GM21447 (cell line): ENCODE measurements around the gene PRDM1.
A peak's percentile ranks its signal among the peaks of the same experiment; 100 is the strongest.

Experiments
- ATAC-seq: cut with Tn5 transposase; IDR thresholded peaks from one replicate; pipeline ENCODE4 v1.9.1; 2021; ENCODE audit not compliant: unreplicated experiment

PRDM1 gene

DNA sequence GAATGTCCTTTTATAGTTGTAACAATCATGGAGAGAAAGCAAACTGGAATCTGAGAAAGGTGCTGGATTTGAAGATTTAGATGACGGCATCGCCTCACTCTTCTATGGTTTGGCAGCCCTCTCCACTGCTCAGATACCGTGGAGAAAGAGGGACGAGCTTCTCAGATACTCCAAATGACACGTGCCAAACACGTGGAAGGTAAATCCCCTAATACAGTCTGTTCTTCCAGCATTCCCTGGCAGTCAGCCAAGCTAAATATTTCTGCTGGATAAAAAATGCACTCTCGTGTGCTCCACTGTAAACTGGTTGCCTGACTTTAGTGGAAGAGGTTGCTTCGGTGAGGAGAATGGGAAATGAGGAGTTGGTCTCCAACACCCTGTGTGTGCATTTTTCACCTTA lies 16.7 kb upstream of the PRDM1 start:
- no peak for ATAC-seq

DNA sequence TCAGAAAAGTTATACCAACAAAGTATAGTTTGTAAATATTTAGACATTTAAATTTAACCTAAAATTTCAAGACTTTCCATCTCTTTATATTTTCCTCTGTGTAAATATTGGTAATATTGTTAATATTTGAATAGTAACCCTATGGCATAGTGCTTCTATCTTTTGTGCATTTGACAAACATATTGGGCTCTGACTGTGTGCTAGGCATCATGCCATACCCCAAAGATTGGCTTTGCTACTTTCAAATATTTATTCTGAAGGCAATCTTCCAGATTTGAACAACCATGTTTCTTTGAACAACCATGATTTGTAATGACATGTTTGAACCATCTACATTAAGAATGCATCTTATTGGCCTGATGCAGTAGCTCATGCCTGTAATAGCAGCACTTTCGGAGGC lies 15.5 kb upstream of the PRDM1 start:
- ATAC-seq: no peak

DNA sequence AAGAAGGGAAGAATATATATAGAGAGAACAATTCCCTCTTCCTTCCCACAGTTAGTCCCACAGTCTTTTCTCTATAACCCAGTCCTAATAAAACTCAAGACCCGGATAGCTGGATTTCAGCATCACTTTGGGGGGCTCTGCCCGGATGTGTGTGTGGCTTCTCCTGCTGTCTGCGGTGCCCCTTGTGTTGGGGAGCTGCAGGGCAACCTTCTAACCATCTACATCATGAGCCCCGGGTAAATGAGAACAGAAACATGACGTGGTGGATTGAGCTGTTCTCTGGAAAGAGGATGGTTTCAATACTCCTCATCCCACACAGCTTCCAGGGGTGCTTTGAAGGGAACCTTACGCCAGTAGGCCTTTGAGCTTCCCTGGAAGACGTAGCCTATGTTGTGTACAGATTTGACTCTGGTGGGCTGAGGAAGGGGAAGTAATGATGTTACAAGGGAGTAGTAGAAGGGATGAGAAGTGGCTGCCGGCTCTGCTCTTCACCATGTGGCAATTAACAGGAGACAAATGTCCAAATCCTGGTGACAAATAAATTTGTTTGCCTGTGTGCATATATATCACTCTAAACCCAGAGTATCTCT lies 13.5 kb upstream of the PRDM1 start:
- no peak for ATAC-seq

DNA sequence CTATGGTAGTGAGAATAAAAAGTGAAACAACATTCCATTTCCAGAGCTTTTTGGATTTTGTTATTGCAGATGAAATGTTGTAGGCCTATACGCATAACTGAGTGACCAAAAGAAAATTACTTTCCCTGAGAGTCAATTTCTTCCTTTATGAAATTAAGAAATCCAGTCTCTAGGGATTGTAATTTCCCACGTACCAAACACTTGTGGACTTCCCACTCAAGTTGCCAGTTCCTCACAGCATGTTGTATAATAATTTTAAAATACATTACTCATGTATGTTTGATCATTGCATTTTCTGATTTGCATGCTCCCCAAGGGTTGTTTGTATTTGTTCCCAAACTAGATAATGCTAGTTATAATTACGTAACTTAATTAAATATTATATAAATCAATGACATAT lies 12.0 kb upstream of the PRDM1 start:
- no peak for ATAC-seq

DNA sequence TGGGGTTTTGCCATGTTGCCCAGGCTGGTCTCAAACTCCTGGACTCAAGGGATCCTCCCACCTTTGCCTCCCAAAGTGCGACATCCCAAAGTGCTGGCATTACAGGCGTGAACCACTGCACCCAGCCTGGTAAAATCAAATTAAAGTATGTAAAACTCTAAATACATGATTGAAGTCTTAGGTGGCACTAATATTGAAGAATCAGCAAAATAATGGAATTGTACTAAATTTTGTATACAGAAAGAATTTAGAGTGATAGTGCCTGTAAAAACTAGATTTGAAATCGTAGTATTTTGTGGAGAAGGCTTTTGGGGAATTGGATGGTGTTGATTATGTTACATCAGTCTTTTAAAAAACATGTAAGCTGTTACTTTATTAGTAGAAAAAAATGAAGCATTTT lies 10.0 kb upstream of the PRDM1 start:
- no peak for ATAC-seq

DNA sequence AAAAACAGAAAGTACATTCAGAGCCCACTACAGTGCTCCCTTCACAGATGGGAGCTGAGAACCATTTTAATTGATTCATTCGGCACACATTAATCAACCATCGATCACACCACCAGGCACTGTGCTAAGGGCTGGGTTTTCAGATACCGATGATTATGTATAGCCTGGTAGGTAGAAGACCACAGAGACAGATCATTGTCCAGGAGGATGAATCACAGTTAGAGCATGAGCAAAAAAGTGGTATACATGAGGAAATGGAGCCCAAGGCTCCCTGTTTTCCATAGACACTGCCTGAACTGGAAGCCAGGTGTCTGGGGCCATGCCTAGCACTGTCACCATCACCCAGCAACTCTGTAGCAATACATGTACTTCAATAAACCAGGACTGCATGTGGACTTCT lies 9.0 kb upstream of the PRDM1 start:
- no peak for ATAC-seq

DNA sequence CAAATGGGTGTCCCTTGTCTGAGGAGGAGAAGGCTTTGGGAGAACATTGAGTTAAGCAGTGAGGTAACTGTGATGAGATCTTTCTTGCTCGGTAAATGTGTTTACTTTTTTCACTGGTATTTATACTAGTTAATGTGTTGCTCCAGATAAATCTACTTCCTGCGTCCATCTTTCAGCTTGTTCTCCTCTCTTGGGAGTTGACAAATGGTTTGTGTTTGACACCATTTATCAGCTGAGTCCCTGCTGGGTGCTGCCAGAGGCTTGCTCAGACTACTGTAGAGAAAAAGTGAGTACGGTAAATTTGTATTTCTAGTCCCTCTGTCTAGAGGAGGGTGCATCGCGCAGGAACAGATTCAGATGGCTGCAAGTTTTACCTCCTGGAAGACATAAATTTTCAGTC lies 8.3 kb upstream of the PRDM1 start:
- no peak for ATAC-seq

DNA sequence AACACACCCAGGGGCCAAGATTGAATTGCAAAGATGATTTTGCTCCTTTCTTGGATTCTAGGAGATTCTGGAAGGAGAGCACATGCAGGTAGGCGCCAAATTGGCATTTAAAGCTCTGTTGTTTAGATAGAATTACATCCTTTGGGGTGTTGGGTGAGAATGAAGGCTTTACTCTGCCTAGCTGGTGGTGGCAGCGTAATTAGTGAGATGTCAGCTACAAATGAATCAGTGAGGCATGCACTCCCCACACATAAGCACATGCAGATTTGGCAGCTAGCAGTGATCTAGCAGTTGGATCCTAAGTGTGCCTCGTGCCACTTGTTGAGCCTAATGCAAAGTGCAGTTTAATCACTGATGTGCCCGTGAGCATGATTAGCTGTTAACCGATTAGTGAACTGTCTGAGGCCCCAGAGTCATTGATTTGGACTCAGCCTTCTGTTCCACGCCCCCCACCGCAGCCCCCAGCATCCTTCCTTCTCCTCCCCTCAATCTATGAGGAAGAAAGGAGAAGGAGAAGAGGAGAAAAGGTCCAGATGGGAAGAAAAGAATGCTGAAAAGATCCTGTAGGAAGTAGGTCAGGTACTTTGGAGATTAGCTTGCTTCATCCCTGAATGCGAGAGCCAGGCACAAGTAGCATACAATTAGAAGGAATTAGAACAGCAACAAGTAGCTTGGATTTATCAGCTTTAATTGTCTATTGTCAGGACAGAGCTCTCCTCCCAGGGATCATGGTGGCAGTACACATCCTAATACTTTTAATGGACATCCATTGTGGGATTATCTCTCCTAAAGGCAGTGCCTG lies 6.0 kb upstream of the PRDM1 start:
- ATAC-seq: no peak

DNA sequence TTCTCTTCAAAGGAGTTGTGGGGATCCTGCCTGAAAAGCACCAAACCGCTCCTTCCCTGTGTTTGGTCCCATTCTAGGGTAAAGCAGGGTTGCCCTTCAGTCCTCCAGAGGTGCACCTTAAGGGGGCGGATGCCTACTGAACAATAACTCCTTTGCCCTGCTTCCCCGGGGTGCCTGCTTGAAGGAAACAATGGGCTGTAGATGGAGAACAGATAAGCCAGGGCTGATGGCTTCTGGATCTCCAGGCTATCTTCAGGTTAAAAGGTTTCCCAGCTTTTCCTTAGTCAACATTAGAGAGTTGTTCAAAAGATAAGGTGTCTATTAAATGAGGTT lies 5.4 kb upstream of the PRDM1 start:
- no peak for ATAC-seq

DNA sequence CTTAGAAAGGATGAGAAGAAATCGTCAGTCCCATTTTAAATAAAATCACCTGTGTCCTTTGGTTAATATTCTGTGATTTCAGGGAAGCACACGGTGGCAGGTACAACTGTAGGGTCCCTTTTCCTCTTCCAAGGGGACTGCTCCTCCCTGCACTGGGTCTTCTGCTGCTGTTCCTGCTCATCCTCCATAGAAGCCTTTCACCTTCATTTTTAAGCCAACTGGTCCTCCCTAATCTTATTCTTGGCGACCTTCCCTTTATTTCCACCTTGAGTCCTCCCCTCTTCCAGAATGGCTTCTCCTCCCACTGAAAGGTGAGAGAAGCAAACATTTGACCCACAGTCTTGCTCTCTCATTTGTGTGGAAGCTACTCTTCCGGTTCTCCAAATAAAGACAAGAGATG lies 4.4 kb upstream of the PRDM1 start:
- no peak for ATAC-seq

DNA sequence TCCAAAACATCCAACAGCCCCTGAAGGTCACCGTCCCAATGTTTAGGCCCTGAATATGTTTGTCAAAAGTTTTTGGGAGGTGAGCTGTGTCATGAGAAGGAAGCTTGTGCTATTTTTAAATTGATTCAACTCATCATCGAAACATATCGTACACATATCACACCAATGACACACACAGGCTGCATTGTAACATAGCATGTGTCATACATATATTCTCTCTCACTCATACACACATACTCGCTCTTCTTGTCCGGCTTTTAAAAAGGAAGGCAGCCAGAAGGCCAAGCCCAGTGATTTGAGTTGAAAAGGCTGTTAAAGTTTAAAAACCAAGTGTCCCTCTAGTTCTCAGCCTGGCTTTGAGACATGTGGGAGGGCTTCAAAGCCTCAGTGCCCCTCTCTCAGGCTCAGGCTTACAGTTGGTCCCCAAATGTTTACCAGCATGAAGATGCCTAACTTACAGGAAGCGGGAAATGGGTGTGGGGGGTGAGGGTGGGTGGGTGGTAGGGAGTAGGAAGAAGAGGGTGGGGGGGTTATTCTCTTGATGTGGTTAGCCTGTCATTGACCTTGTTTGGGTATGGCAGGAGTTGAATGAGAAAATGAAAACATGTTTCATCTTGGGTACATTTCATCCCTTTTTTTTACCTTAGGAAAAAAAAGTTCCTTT lies 3.3 kb upstream of the PRDM1 start:
- ATAC-seq: no peak

DNA sequence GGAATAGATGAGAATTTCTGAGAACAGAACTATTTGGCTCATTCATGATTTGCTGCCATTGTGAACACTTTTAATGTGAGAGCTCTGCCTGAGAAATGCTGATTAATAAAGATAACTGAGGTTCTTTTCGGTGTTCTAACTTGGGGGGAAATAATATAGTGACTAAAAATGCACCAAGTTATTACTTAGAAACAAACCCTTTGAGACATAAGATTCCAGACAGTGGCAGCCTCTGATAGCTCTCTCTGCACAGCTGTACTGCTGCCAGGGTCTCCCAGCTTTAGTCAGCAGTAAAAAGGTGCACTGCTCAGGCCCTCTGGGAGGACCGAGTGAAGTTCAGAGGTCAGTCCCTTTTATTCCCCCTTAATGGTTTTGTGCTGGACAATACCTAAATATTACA lies 2.5 kb upstream of the PRDM1 start:
- ATAC-seq: no peak

DNA sequence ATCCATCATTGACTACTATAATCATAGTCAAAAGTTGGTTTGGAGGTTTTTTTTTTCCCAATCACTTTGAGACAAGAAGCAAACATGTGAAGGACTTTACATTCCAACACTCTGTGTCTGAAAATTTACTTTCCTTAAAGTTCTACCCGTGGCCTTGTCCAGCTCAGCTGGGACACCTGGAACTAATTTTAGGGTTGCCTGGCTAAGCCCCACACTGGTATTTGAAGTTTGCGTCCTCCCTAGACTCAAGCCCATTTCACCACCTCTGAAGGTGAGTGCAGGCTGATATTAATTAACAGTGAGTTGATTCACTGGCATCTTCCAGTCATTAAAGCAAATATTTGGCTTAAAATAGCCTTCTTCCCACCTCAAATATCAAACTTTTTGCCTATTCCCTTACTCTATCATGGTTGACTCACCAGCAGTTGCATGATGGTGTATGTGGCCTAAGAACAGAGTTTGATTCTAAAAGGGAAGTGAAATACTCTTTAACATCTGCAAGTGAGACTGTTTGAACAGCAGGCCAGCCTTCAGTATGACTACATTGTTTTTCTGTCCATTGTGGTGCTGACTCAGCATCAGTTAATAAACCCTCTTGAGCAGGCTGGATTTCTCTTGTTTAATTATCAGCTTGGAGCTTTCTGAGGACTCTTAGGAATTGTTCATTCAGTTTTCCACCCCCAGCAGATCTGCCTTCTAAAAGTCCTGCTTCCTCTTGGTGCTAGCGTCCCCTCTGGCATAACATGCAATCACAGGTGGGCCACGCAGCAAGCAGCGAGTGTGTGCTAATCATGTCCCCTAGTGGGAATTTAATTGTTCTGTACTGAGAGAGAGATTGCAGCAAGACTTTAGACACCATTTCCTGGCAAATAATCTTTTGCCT lies 1.8 kb upstream of the PRDM1 start:
- peak; percentile 72 for ATAC-seq

DNA sequence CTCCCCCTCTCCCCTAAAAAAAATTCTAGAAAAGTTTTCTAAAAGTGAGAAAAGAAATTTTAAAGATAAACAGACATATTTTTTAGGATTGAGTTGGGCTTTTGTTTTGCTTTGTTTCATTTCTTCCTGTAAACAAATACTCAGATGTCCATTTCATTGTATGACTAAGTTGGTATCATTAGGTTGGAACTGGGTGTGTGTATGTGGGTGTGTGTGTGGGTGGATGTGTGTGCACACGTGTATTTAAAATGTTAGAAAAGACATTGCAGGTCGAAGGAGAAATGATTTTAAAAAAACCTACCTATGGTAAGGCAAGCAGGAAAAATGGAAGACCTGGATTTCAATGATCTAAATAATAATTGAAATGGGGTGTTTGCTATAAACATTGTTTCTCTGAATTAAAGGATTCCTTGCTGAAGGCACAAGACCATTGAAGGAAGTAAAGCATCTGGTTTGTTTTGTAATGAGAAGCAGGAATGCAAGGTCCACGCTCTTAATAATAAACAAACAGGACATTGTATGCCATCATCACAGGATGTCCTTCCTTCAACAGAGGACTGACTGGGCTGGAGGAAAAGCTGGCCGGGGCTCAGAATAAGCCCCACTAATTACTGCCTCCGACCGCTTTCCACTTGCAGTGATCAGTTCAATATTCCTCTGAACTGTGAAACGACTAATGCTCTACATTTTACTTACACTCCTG lies 996 bp upstream of the PRDM1 start:
- ATAC-seq: no peak

DNA sequence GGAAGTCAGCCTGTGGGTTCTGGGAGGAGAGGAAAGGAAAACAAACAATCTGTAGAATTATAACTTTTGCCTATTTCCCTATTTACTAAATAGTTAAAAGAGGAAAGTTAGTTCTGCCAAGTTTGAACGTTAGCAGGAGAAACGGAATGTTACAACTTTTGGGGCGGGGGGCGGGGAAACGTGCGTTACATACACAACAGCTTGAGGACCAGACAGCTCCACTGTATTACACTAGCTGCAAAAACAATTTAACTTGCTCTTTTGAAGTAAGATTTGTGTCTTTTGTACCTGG lies 498 bp upstream of the PRDM1 start:
- ATAC-seq: no peak

DNA sequence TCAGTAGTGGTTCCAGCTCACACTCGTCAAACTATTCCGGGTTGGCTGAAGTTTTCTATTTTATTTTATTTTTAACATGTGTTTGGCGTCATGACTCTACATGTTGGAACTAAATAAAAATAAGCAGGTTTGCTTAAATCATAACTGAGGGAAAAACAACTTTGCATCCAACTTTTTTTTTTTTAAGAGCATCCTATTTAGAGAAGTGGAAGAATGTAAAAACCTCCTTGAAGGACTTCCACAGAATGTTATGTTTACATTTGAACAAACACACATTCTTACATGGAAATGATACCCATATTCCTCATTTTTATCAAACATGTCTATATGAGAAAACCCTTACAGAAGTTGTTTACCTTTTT lies 659 bp downstream of the PRDM1 start:
- ATAC-seq: no peak

DNA sequence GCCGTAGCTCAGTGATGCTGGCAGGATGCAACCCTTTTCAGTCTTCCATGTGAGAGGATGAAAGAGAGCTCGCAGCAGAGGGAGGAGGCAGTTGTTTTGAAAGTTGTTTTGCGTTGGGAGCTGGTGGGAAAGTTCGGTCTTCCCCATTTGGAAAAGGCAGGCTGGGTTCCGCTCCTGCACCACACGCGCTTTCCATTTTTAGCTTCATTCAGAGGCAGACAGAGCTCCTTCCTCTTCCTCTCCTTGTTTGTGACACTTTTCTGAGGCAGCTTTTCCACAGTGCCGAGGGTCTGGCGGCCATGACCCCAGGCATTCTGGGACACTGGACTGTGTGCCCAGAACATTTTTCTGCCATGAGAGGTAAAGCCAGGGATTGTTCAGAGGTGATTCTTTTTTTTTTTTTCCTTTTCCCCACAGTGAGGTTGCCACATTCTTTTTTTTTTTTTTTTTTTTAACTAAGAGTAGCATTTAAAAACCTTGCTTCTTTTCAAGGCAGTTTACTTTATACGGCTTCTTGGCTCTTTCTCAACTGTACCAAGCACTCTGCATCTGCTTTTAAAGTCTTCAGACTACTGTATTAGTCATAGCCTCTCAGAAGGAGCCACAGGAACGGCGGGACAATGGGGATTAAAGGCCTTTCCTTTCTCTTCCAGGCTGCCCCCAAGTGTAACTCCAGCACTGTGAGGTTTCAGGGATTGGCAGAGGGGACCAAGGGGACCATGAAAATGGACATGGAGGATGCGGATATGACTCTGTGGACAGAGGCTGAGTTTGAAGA lies 1.6 kb downstream of the PRDM1 start:
- ATAC-seq: no peak

DNA sequence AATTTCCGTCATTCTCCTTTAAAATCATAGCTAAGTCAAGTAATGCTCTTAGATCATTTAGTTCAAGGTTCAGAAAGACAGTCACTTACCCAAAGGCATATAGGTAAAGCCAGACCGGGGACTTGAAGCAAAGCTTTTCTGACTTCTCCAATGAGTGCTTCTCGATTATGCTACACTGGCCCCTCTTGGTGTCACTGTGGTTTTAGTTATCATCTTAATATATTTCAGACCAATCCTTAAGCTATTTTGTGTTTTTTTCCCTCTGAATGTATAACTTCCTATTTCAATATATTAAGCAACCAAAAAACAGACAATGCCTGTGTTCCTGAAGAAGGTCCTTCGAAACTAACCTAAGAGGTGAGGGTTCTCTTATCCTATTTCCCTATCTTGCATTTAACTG lies 3.9 kb downstream of the PRDM1 start:
- ATAC-seq: no peak

DNA sequence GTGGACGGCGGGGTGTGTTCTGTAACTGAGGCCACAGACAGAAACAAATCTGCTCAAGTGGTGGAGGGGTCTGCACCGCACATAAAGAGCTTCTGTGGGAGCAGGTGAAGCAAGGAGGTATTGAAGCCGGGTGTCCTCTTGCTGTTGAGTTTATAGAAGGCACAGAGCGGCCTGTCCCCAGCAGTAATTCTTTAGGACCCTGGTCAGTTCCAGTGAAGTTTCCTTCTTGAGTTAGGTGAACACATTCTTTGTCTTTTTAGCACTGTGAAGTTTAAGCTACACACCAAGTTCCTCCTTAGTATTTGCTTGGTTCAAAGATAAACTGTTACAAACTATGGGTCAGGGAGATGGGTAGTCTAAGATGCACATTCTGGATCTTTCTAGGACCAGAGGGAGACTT lies 6.1 kb downstream of the PRDM1 start:
- ATAC-seq: no peak

DNA sequence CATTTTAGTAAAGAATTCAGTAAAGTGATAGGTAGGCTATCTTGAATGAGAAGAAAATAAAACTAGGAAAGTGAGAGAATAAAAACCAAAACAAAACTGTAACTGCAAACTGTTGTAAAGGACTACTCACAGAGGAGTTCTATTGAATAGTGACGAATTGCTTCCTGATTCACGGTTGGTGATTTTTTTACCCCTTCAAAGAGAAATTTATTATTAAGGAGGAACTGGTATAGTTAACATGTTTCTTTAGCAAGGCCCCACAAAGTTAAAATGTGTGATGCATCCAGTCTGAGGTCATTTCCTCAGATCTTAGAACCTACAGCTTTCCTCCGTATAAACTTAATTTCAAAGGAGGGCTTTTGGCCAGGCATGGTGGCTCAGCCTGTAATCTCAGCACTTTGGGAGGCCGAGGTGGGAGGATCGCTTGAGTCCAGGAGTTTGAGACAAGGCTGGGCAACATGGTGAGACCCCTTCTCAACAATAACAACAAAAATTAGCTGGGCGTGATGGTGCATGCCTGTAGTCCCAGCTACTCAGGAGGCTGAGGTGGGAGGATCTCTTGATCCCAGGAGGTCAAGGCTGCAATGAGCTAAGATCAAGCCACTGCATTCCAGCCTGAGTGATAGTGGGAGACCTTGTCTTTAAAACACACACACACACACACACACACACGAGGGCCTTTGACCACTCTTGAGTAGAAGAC lies 8.3 kb downstream of the PRDM1 start:
- ATAC-seq: no peak
